Right atrium auricular region (tissue), 2 donors: ENCODE data around the gene CEP20. TPM values are rescaled to one million over a fixed set of nuclear protein-coding genes. Genes with fewer than 3 reads are reported as not detected.
A peak's percentile ranks its signal among the peaks of the same experiment; 100 is the strongest.

Experiments
- DNase-seq: peaks from one replicate; pipeline ENCODE4 v3.0.0-alpha.2; 2019; ENCODE audit warnings: low spot score
- H3K27ac ChIP-seq, 2 donors: fragments of 200-600 bp; sonication (generic); 1 replicate in 1 of 2; 2 replicates in 1 of 2; pipeline ENCODE4 v1.5.1; 2016 to 2019
- H3K27me3 ChIP-seq, 2 donors: fragments of 200-600 bp; sonication (generic); one replicate each; pipeline versions ENCODE4 v1.5.1 to v1.6.0; 2017 to 2019
- H3K36me3 ChIP-seq: fragments of 200-600 bp; sonication (generic); one replicate; pipeline ENCODE4 v1.5.1; 2016
- H3K4me1 ChIP-seq, 2 donors: fragments of 200-600 bp; sonication (generic); one replicate each; pipeline versions ENCODE4 v1.5.1 to v1.6.0; 2017 to 2019
- H3K4me3 ChIP-seq, 2 donors: fragments of 200-600 bp; sonication (generic); 1 replicate in 1 of 2; 2 replicates in 1 of 2; pipeline ENCODE4 v1.5.1; 2017 to 2019; ENCODE audit warnings: mild to moderate bottlenecking in 1 of 2, moderate library complexity in 1 of 2
- H3K9me3 ChIP-seq, 2 donors: fragments of 200-600 bp; sonication (generic); one replicate each; pipeline ENCODE4 v1.5.1; 2019
- CTCF ChIP-seq, 2 donors: fragments of 200-600 bp; sonication (generic); IDR thresholded peaks; one replicate each; pipeline ENCODE4 v1.5.1; 2019; ENCODE audit warnings: antibody characterized with exemption in 2 of 2
- total RNA-seq, 2 donors: library from RNA; depleted of rRNA; stranded (reverse); fragments of >200 nt; gene quantifications; one replicate each; pipeline ENCODE4 v1.1.0, GENCODE V29; 2016

CEP20 gene
- total RNA-seq, 2 donors from 2014 or later, result 20.1 to 35.9 TPM

GRCh38 chr16:15885560-15886001, 2.8 kb downstream of the CEP20 start:
- no peak overlapping the region for H3K27ac ChIP-seq
- no peak for TF ChIP-seq CTCF (IDR thresholded peaks at IDR 0.05)

GRCh38 chr16:15882563-15882962, 5.8 kb downstream of the CEP20 start:
- Histone ChIP-seq H3K4me1 (peaks cover 0 to 29% of the 10 kb centered on the region in 2 donors), H3K27me3 (no peaks in the 10 kb centered on the region), H3K36me3 (peaks cover 18% of the 10 kb centered on the region), H3K27ac (no peak overlapping the region), H3K9me3 (no peaks in the 10 kb centered on the region), H3K4me3 (no peak overlapping the region)
- TF ChIP-seq CTCF (IDR thresholded peaks at IDR 0.05), result no peak
- no peak for DNase-seq

More at GRCh38 chr16:15885560-15886001, 2.8 kb downstream of the CEP20 start:
- peaks cover 0 to 32% of the 10 kb centered on the region in 2 donors for H3K4me1 ChIP-seq
- no peak overlapping the region for H3K4me3 ChIP-seq
- H3K36me3 ChIP-seq, result peaks cover 7% of the 10 kb centered on the region
- H3K9me3 ChIP-seq, result no peaks in the 10 kb centered on the region
- no peak for DNase-seq
- no peaks in the 10 kb centered on the region for H3K27me3 ChIP-seq

GRCh38 chr16:15881794-15882379, 6.5 kb downstream of the CEP20 start:
- Histone ChIP-seq H3K27me3 (no peaks in the 10 kb centered on the region), H3K9me3 (no peaks in the 10 kb centered on the region), H3K27ac (no peak overlapping the region), H3K4me1 (peaks cover 0 to 22% of the 10 kb centered on the region in 2 donors), H3K36me3 (peaks cover 21% of the 10 kb centered on the region), H3K4me3 (no peak overlapping the region)
- no peak for DNase-seq
- TF ChIP-seq CTCF (IDR thresholded peaks at IDR 0.05), result no peak

- DNase-seq, result no peak
- Histone ChIP-seq H3K27ac (no peak overlapping the region), H3K4me1 (peaks cover 0 to 10% of the 10 kb centered on the region in 2 donors), H3K4me3 (no peak overlapping the region), H3K9me3 (no peaks in the 10 kb centered on the region), H3K27me3 (no peaks in the 10 kb centered on the region), H3K36me3 (peaks cover 21% of the 10 kb centered on the region)
- no peak for TF ChIP-seq CTCF (IDR thresholded peaks at IDR 0.05)
Observed at GRCh38 chr16:15880434-15881308, 7.7 kb downstream of the CEP20 start.

- peaks cover 21% of the 10 kb centered on the region for H3K36me3 ChIP-seq
- peak overlapping the region in 1 of 2 donors; percentile 24 for H3K27ac ChIP-seq
- H3K4me1 ChIP-seq, result peaks cover 0 to 13% of the 10 kb centered on the region in 2 donors
- no peak overlapping the region for H3K4me3 ChIP-seq
- no peaks in the 10 kb centered on the region for H3K27me3 ChIP-seq
- TF ChIP-seq CTCF (IDR thresholded peaks at IDR 0.05), result no peak
- no peak for DNase-seq
- H3K9me3 ChIP-seq, result no peaks in the 10 kb centered on the region
Observed at GRCh38 chr16:15879255-15879811, 9.1 kb downstream of the CEP20 start.
